H9 (cell line): ENCODE data around the gene GSG1L. TPM values are rescaled to one million over a fixed set of nuclear protein-coding genes. Genes with fewer than 3 reads are reported as not detected.

ENCODE experiments used
- DNase-seq: peaks from one replicate; pipeline ENCODE4 v3.0.0-alpha.2; 2017
- H2AFZ ChIP-seq: one replicate; pipeline ENCODE4 v1.6.1; 2013; ENCODE audit warnings: mild to moderate bottlenecking, low read length, control low read depth, moderate library complexity
- H2AK5ac ChIP-seq: 2 replicates; pipeline ENCODE4 v1.6.1; 2013; ENCODE audit warnings: low read length, control low read depth, mixed read lengths; ENCODE audit not compliant: insufficient read length
- H2BK120ac ChIP-seq: one replicate; pipeline ENCODE4 v1.6.1; 2013; ENCODE audit warnings: low read depth, mild to moderate bottlenecking, low read length, control low read depth, inconsistent platforms; ENCODE audit not compliant: poor library complexity, severe bottlenecking
- H2BK12ac ChIP-seq: 2 replicates; pipeline ENCODE4 v1.6.1; 2013; ENCODE audit warnings: low read length, control low read depth, mixed read lengths, low read depth; ENCODE audit not compliant: insufficient read length
- H2BK15ac ChIP-seq: 2 replicates; pipeline ENCODE4 v1.6.1; 2013; ENCODE audit warnings: low read depth, low read length, control low read depth
- H2BK20ac ChIP-seq: one replicate; pipeline ENCODE4 v1.6.1; 2013; ENCODE audit warnings: low read depth, mild to moderate bottlenecking, low read length, control low read depth, inconsistent platforms; ENCODE audit not compliant: poor library complexity, severe bottlenecking
- H2BK5ac ChIP-seq: 2 replicates; pipeline ENCODE4 v1.6.1; 2013; ENCODE audit warnings: low read length, control low read depth, mixed read lengths; ENCODE audit not compliant: insufficient read length
- H3K14ac ChIP-seq: 2 replicates; pipeline ENCODE4 v1.6.1; 2013; ENCODE audit warnings: low read length, control low read depth; ENCODE audit not compliant: insufficient read depth
- H3K18ac ChIP-seq: 2 replicates; pipeline ENCODE4 v1.6.1; 2013; ENCODE audit warnings: low read depth, mild to moderate bottlenecking, mixed read lengths, low read length, control low read depth; ENCODE audit not compliant: insufficient read length
- H3K23ac ChIP-seq: 2 replicates; pipeline ENCODE4 v1.6.1; 2013; ENCODE audit warnings: low read length, control low read depth, mixed read lengths, low read depth; ENCODE audit not compliant: insufficient read length
- H3K23me2 ChIP-seq: 2 replicates; pipeline ENCODE4 v1.6.1; 2013; ENCODE audit warnings: low read depth, mild to moderate bottlenecking, mixed read lengths, low read length, control low read depth; ENCODE audit not compliant: insufficient read length, poor library complexity, severe bottlenecking
- H3K27ac ChIP-seq: 2 replicates; pipeline ENCODE4 v1.5.1; 2013; ENCODE audit warnings: low read length, control low read depth, mixed read lengths, low read depth; ENCODE audit not compliant: insufficient read length
- H3K27me3 ChIP-seq: 2 replicates; pipeline ENCODE4 v1.6.1; 2013; ENCODE audit warnings: low read length, control low read depth, inconsistent platforms; ENCODE audit not compliant: insufficient read depth
- H3K4ac ChIP-seq: 2 replicates; pipeline ENCODE4 v1.6.1; 2013; ENCODE audit warnings: low read depth, mild to moderate bottlenecking, control low read depth, inconsistent platforms, low read length, moderate library complexity
- H3K4me1 ChIP-seq: 2 replicates; pipeline ENCODE4 v1.6.1; 2013; ENCODE audit warnings: low read length, control low read depth, inconsistent platforms; ENCODE audit not compliant: insufficient read depth
- H3K4me2 ChIP-seq: 2 replicates; pipeline ENCODE4 v1.6.1; 2013; ENCODE audit warnings: low read length, control low read depth, mixed read lengths; ENCODE audit not compliant: insufficient read length, insufficient read depth
- H3K56ac ChIP-seq: 2 replicates; pipeline ENCODE4 v1.6.1; 2013; ENCODE audit warnings: low read depth, mild to moderate bottlenecking, mixed read lengths, low read length, control low read depth; ENCODE audit not compliant: insufficient read length
- H3K79me1 ChIP-seq: 2 replicates; pipeline ENCODE4 v1.6.1; 2013; ENCODE audit warnings: low read depth, mild to moderate bottlenecking, moderate library complexity, low read length, control low read depth, inconsistent platforms; ENCODE audit not compliant: insufficient read depth, poor library complexity, severe bottlenecking
- H3K79me2 ChIP-seq: 2 replicates; pipeline ENCODE4 v1.6.1; 2013; ENCODE audit warnings: low read length, control low read depth, inconsistent platforms; ENCODE audit not compliant: insufficient read depth
- H3K9ac ChIP-seq: 2 replicates; pipeline ENCODE4 v1.6.1; 2013; ENCODE audit warnings: low read length, control low read depth, mixed read lengths; ENCODE audit not compliant: insufficient read length; ENCODE audit errors: extremely low read depth
- H3K9me3 ChIP-seq: one replicate; pipeline ENCODE4 v1.6.1; 2013; ENCODE audit warnings: low read depth, low read length, inconsistent platforms; ENCODE audit not compliant: control insufficient read depth
- H3T11ph ChIP-seq: one replicate; pipeline ENCODE4 v1.6.1; 2013; ENCODE audit warnings: mild to moderate bottlenecking, low read length, control low read depth, inconsistent platforms
- H4K20me1 ChIP-seq: one replicate; pipeline ENCODE4 v1.6.1; 2013; ENCODE audit not compliant: control insufficient read depth, insufficient read length, insufficient read depth
- H4K5ac ChIP-seq: 2 replicates; pipeline ENCODE4 v1.6.1; 2013; ENCODE audit warnings: low read depth, mild to moderate bottlenecking, mixed read lengths, low read length, control low read depth; ENCODE audit not compliant: insufficient read length
- H4K8ac ChIP-seq: replicated peaks from 2 replicates; pipeline ENCODE4 v1.6.1; 2013; ENCODE audit warnings: low read length, control low read depth, mixed read lengths, low read depth; ENCODE audit not compliant: insufficient read length
- H4K91ac ChIP-seq: 2 replicates; pipeline ENCODE4 v1.6.1; 2013; ENCODE audit warnings: low read depth, mild to moderate bottlenecking, moderate library complexity, mixed read lengths, low read length, control low read depth; ENCODE audit not compliant: insufficient read length
- H3K27ac Mint-ChIP-seq, 3 experiments: 2 replicates in 2 of 3; 3 replicates in 1 of 3; pipeline ENCODE4 v1.8.0; 2020 to 2021; ENCODE audit warnings: mixed read lengths in 3 of 3, mild to moderate bottlenecking in 1 of 3, moderate library complexity in 1 of 3
- H3K27me3 Mint-ChIP-seq: 2 replicates; pipeline ENCODE4 v1.8.0; 2021; ENCODE audit warnings: low read depth, mild to moderate bottlenecking, moderate library complexity, mixed read lengths
- H3K36me3 Mint-ChIP-seq, 3 experiments: 2 replicates in 2 of 3; 3 replicates in 1 of 3; pipeline ENCODE4 v1.8.0; 2020 to 2021; ENCODE audit warnings: low read depth in 3 of 3, mixed read lengths in 3 of 3; ENCODE audit not compliant: insufficient read depth in 1 of 3
- H3K4me1 Mint-ChIP-seq, 2 experiments: 2 replicates each; pipeline ENCODE4 v1.8.0; 2020; ENCODE audit warnings: mixed read lengths in 2 of 2
- H3K4me3 Mint-ChIP-seq, 2 experiments: 2 replicates in 1 of 2; 3 replicates in 1 of 2; pipeline ENCODE4 v1.8.0; 2020 to 2021; ENCODE audit warnings: mild to moderate bottlenecking in 2 of 2, mixed read lengths in 2 of 2, moderate library complexity in 1 of 2
- H3K9me3 Mint-ChIP-seq, 2 experiments: 2 replicates in 1 of 2; 3 replicates in 1 of 2; pipeline ENCODE4 v1.8.0; 2020; ENCODE audit warnings: mild to moderate bottlenecking in 2 of 2, mixed read lengths in 2 of 2, moderate library complexity in 1 of 2
- WGBS: extraction: QIAGEN DNeasy Blood & Tissue Kit; methylation state at CpG from one replicate; pipeline ENCODE4 v1.1.7; 2013; ENCODE audit warnings: missing lambda C conversion rate, low lambda C conversion rate, mixed read lengths; ENCODE audit not compliant: insufficient read length; ENCODE audit errors: extremely low coverage; 5-methylcytosine and 5-hydroxymethylcytosine counted together
- total RNA-seq: library from RNA; stranded (reverse); gene quantifications from 2 replicates; pipeline ENCODE4 v1.2.1, GENCODE V29; 2021
- TF ChIP-seq, protein P1 (sequence below): fragments of 200-600 bp; sonication (generic); conservative IDR thresholded peaks from 3 replicates; pipeline ENCODE4 v1.8.0; 2021; ENCODE audit warnings: antibody characterized with exemption, mild to moderate bottlenecking

The GSG1L gene
- total RNA-seq, 1 experiment from 2014 or later, result 0.35 TPM

DNA sequence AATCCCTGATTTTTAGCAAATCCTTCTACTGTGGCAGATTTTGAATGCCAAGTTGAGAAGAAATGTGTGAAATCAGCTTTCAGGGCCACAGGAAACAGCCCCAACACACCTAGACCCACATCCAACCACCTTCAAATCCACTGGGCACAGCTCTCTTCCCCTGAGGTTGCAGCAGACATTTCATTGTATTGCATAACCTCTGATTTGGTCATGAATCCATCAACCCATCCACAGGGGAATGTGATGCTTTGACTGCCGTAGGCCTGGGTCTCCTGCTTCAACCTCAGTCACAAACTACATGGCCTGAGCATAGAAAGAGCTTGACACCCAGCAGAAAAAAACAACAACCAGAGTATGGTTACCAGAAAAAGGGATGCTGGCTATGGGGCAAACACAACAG is 145.6 kb downstream of the GSG1L start:
- Mint-ChIP-seq H3K4me1 (peaks cover 10 to 18% of the 10 kb centered on the region in 2 experiments), H3K27me3 (peaks cover 16% of the 10 kb centered on the region), H3K36me3 (no peaks in the 10 kb centered on the region), H3K27ac (no peak overlapping the region), H3K9me3 (no peaks in the 10 kb centered on the region; a peak in 2 of 5 replicates), H3K4me3 (no peak overlapping the region)
- Histone ChIP-seq H3K18ac (no peak overlapping the region), H4K5ac (no peak overlapping the region), H3K79me2 (no peaks in the 10 kb centered on the region), H3K27ac (no peak overlapping the region), H3T11ph (no peak overlapping the region), H3K27me3 (no peaks in the 10 kb centered on the region), H2BK15ac (no peak overlapping the region), H3K9me3 (no peaks in the 10 kb centered on the region), H3K23ac (no peak overlapping the region), H3K4ac (no peak overlapping the region), H3K4me2 (no peak overlapping the region), H2AFZ (no peak overlapping the region), H2BK5ac (no peak overlapping the region), H2BK12ac (no peak overlapping the region), H3K4me1 (no peaks in the 10 kb centered on the region), H3K56ac (no peak overlapping the region), H4K91ac (no peak overlapping the region), H3K14ac (no peak overlapping the region), H4K8ac (no peak overlapping the region), H2AK5ac (no peak overlapping the region), H2BK20ac (no peak overlapping the region), H4K20me1 (no peaks in the 10 kb centered on the region), H3K9ac (no peak overlapping the region), H3K79me1 (no peaks in the 10 kb centered on the region), H2BK120ac (no peak overlapping the region), H3K23me2 (no peaks in the 10 kb centered on the region)
- no CpG with 5 or more reads among the region's 1 CpG for WGBS
- TF ChIP-seq, protein P1, sequence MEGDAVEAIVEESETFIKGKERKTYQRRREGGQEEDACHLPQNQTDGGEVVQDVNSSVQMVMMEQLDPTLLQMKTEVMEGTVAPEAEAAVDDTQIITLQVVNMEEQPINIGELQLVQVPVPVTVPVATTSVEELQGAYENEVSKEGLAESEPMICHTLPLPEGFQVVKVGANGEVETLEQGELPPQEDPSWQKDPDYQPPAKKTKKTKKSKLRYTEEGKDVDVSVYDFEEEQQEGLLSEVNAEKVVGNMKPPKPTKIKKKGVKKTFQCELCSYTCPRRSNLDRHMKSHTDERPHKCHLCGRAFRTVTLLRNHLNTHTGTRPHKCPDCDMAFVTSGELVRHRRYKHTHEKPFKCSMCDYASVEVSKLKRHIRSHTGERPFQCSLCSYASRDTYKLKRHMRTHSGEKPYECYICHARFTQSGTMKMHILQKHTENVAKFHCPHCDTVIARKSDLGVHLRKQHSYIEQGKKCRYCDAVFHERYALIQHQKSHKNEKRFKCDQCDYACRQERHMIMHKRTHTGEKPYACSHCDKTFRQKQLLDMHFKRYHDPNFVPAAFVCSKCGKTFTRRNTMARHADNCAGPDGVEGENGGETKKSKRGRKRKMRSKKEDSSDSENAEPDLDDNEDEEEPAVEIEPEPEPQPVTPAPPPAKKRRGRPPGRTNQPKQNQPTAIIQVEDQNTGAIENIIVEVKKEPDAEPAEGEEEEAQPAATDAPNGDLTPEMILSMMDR, result no peak
- DNase-seq, result no peak
